CD4-positive, alpha-beta T cell treated with Interleukin-6 for 4 hours (primary cell): Measurements from ENCODE around the gene ARID5B.

Experiments
- DNase-seq: peaks from one replicate; pipeline ENCODE4 v3.0.0-alpha.2; 2020; ENCODE audit warnings: mixed read lengths

Gene ARID5B

DNA sequence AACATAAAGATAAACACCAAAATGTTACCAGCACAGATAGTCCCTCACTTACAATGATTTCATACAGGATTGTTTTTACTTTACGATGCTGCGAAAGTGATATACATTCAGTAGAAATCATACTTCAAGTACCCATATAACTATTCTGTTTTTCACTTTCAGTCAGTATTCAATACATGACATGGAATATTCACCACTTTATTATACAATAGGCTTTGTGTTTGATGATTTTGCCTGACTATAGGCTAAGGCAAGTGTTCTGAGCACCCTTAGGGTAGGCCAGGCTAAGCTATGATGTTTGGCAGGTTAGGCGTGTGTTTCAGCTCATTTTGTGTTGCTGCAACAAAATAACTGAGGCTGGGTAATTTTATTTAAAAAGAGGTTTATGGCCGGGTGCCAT is 212.2 kb downstream of the ARID5B start:
- no peak for DNase-seq

GRCh38 chr10:62115321-62115720 is 213.8 kb downstream of the ARID5B start:
- no peak for DNase-seq

- no peak for DNase-seq
These were observed 214.3 kb downstream of the ARID5B start for GRCh38 chr10:62115842-62116241.

DNA sequence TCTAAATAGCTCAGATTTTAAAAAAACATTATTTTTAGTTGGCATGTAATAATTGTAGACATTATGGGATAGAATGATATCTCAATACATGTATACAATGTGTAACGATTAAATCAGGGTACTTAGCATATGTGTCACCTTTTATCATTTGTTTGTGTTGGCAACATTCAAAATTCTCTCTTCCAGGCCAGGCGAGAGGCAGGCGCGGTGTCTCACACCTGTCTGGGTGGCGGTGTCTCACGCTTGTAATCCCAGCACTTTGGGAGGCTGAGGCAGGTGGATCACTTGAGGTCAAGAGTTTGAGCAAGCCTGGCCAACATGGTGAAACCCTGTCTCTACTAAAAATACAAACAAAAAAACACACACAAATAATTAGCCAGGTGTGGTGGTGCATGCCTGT is 215.4 kb downstream of the ARID5B start:
- no peak for DNase-seq

DNA sequence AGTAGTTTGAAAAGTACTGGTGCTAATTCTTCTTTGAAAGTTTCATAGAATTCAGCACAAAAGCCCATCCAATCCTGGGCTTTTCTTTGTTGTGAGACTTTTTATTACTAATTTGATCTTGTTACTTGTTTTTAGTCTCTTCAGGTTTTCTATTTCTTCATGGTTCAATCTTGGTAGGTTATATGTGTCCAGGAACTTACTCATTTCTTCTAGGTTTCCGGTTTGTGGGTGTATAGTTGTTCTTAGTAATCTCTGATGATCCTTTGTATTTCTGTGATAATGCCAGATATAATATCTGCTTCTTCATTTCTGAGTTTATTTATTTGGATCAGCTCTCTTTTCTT is 219.7 kb downstream of the ARID5B start:
- DNase-seq, result no peak

DNA sequence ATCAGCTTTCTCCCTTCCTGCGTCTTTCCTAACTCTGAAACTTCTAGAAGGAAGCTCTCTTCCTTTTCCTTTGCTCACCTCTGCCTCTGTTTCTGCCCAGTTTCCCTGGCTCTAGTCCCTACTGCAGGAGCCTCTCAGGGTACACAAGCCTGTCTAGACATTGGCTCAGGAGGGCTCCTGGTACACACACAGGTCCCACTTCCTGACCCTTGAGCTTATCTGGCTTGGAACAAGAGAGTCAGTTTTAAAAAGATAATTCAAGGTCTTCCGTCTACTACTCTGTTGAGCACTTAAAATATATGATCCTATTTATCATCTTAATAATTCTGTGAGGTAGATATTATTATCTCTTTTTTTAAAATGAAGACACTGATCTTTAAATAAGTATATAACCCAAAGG is 226.5 kb downstream of the ARID5B start:
- DNase-seq, result no peak

DNA sequence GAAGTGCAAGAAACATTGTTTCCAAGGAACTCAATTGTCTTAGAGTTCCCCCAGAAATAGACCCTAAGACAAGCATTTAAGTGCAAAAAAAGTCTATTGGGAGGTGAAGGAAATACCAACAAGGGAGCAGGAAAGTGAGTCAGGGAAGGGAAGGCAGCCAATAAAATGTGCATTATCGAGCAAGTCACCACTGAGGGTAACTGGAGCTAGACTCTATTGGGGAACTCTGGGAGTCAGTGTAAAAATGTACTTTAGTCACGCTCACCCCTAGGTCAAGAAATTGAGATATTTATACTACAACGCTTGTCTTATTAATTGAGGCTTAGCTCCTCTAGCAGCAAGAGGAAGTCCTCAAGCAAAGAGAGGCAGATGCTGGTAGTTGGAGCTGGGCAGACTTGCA is 229.4 kb downstream of the ARID5B start:
- DNase-seq, result no peak

DNA sequence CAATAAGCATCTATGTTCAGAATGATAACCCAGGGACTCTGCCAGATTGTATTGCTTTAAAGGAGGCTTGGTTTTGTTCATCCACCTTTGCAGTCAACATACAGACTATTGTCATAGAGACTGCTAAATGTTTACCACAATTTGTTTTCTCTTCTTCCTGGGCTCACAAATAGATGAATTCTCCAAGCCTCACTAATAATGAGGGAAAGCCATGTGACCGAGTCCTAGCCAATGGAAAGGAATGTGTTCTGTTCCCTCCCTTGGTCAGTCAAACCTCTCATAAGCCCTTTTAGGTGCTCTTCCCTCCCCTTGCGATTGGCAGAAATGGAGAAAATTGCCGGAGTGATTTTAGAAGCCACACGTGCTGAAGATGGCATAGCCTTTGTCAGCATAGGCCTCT is 230.2 kb downstream of the ARID5B start:
- no peak for DNase-seq

GRCh38 chr10:62133618-62134017 is 232.1 kb downstream of the ARID5B start:
- no peak for DNase-seq

GRCh38 chr10:62136931-62137330 is 235.4 kb downstream of the ARID5B start:
- DNase-seq, result no peak
